HG02763 (cell line): ENCODE data around the gene MYH7.

Experiments
- ATAC-seq: cut with Tn5 transposase; IDR thresholded peaks from one replicate; pipeline ENCODE4 v1.9.1; 2021; ENCODE audit warnings: mild to moderate bottlenecking, moderate library complexity; ENCODE audit not compliant: unreplicated experiment

MYH7 gene

GRCh38 chr14:23375527-23376251 lies 59.8 kb downstream of the MYH7 start:
- no peak for ATAC-seq

DNA sequence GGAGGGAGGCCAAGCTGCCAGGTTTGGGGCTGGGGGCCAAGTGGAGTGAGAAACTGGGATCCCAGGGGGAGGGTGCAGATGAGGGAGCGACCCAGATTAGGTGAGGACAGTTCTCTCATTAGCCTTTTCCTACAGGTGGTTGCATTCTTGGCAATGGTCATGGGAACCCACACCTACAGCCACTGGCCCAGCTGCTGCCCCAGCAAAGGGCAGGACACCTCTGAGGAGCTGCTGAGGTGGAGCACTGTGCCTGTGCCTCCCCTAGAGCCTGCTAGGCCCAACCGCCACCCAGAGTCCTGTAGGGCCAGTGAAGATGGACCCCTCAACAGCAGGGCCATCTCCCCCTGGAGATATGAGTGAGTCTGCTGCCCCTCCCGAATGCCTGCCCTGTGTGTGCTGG lies 62.4 kb downstream of the MYH7 start:
- ATAC-seq: no peak

DNA sequence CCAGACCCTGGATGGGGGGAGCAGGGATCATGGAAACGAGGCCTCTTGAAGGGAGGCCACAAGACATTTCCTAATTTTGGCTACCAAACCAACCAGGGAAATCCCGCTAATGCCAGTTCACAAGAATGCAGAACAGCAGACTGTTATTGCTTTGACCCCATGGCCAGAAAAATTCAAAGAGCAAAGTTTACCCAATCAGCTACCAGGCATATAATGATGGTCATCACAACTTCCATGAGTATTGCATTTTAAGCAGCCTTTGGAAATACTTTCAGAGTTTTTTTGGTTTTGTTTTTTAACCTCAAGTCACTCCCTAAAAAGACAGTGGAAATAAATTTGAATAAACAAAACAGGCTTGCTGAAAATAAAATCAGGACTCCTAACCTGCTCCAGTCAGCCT lies 63.0 kb downstream of the MYH7 start, which contains the start of gene IL25:
Gene IL25, plus strand, starts transcription at position 301 of the 400 bp plus-strand sequence.
- ATAC-seq: no peak

GRCh38 chr14:23371865-23372264 lies 63.6 kb downstream of the MYH7 start:
- no peak for ATAC-seq

DNA sequence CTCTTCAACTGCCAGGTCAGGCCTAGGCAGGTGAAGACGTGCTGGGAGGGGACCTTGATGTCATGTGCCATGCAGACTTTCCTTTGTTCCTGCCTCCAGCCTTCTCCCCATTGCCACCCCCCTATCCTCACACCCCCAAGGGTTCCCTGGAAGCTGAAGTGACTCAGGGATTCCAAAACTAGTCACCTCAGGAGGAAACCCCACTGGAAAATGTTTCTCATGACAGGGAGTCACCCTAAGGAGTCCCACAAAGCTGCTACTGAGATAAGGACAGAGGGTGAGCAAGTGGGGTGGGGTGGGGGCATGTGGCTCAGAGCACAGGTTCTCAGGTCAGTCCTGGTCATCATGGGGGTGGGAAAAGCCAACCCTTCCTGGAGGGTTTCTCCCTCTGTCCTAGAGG lies 65.2 kb downstream of the MYH7 start:
- ATAC-seq: no peak

GRCh38 chr14:23366426-23366921 lies 69.0 kb downstream of the MYH7 start:
- no peak for ATAC-seq

GRCh38 chr14:23365732-23366425 lies 69.6 kb downstream of the MYH7 start:
- no peak for ATAC-seq

DNA sequence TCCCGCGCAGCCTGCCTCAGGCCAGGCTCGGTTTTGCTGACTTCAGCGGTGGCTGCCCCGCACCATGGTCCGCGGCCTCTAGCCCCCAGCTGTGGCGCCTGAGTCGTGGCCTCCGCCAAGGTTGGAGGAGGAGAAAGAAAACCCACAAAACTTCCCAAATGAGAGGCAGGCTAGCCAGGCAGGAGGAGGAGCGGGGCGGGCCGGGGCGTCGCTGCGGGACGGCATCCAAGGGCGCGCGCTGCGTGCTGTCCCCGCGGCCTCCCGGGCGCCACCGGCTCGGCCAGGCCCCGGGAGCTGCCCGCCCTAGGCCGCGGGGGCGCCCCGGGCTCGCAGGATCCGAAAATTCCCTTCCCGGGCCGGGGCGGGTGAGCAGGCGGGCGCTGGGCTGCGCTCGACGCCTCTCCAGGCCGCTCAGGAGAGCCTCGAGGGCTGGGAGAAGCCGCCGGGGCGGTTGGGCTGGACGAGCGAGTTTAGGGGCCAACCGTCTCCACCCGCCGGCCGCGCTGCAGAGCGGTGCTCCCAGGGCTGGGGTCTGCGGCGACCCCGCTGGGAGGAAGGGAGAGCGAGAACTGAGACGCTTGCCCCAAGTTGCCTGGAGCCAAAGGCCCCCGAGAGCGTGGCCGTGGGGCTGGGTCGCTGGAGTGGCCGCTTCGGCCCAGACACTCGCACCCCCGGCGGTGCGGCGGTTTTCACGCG lies 70.3 kb downstream of the MYH7 start, which contains the start of gene EFS:
Gene EFS, minus strand, starts transcription at position 137 of the 696 bp plus-strand sequence. CDS start 147 bp downstream, outside the sequence.
- no peak for ATAC-seq

DNA sequence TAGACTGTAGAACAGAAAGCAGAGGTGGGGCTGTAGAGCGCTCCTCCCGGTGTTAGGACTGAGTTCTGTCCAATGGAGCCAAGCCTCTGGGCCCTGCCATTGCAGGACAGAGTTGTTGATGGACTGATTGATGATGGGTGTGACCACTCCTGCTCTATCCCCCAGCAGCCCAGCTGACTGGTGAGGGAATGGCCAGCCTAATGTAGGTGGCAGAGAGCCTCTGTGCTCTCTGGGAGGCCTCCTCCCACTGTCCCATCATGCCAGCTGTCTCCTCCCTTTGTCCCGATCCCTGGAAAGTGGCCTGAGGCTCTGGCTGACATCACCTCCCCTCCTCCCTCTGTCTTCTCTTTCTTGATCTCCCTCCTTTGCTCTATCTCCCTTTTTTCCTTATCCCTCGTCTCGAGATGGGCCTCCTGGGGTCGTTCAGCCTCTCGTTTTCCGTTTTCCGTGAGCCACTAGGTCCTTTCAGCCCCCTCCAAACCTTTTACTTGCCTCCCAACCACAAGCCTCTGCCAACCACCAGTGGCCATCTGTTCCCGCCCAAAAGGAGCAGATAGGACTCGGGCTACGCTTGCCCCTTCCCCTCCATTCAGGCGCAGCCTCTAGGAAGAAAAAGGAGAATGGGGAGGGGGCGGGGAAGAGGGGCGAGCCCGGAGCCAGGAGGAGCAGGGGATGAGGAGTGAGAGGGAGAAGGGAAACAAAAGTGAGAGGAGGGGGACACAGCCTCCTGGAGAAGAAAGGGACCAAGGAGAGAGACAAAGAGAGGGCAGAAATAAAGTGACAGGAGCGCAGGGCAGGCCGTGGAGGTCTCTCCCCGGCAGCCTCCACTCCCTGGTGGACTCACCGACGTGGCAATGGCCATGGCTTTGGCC lies 71.1 kb downstream of the MYH7 start:
- no peak for ATAC-seq
